ENCODE results near the gene DUS1L. TPM values are rescaled to one million over a fixed set of nuclear protein-coding genes. Genes with fewer than 3 reads are reported as not detected.

The DUS1L gene
- polyA plus RNA-seq, 1 donor (not counting 4 experiments of a cell fraction or from before 2014, with no cell fraction given) = 49.1 TPM

DNA sequence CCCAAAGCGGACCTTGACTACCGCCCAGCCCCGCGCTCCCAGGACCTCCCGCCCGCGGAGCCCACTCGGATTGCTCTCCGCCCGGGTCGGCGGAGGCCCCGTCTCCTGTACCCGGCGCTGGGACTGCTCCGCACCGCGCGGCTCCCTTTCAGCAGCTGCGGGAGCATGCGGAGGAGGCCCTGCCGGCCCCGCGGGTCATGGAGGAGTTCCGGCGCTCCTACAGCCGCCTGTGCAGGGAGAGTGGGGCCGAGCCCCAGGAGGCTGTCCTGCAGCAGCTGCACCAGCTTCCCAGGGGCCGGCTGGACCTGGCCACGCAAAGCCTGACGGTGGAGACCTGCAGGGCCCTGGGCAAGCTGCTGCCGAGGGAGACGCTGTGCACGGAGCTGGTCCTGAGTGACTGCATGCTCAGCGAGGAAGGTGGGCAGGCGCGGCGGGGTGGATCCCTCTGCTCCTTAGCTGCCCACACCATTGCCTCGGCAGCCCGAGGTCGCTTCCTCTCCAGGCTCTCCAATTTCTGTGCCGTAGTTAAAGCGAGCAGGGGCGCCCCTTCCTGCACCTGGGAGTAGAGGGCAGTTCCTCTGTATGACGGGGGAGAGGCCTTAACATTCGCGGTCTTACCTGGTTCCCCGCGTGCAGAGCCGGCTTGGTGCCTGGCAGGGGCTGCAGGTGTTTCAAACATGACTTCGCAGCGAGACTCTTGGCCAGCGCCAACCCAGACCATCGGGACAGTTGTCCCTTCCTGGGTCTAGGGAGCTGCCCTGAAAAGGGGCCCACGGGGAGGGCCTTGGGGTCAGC, 42.0 kb downstream of the DUS1L start:
- Histone ChIP-seq H3K27me3 (ENCODE audit: control insufficient read depth, extremely low read depth, insufficient read depth, low read length) (no peaks in the 10 kb centered on the region), H3K4me3 (ENCODE audit: control insufficient read depth in 2 of 3, extremely low read depth in 1 of 3, insufficient read depth in 2 of 3, low read depth in 1 of 3, low read length in 3 of 3) (peak overlapping the region; percentile 63 to 80 (median 73)), H3K4me2 (ENCODE audit: control insufficient read depth, extremely low read depth, insufficient read depth, low read depth, low read length) (peak overlapping the region; percentile 88), H3K9me3 (ENCODE audit: control insufficient read depth, low read depth, low read length) (no peaks in the 10 kb centered on the region), H3K9ac (ENCODE audit: control insufficient read depth, extremely low read depth, insufficient read depth, low read length) (peak overlapping the region; percentile 47), H3K27ac (ENCODE audit: control insufficient read depth, insufficient read depth, low read length) (no peak overlapping the region), H4K20me1 (ENCODE audit: control insufficient read depth, extremely low read depth, insufficient read depth, low read length) (peaks cover 6% of the 10 kb centered on the region), H3K9me1 (ENCODE audit: control insufficient read depth, extremely low read depth, insufficient read depth, low read length) (no peaks in the 10 kb centered on the region), H3K36me3 (ENCODE audit: control insufficient read depth in 2 of 2, extremely low read depth in 1 of 2, insufficient read depth in 2 of 2, low read length in 2 of 2) (peaks cover 0 to 3% of the 10 kb centered on the region in 2 experiments), H2AFZ (ENCODE audit: control insufficient read depth, low read length) (peak overlapping the region; percentile 27), H3K4me1 (ENCODE audit: control insufficient read depth, extremely low read depth, insufficient read depth, low read length) (peaks cover 26% of the 10 kb centered on the region), H3K79me2 (ENCODE audit: control insufficient read depth, insufficient read depth, low read length) (peaks cover 5% of the 10 kb centered on the region)
- dilution Hi-C loops (cut with MboI; ENCODE audit: extremely low pct_ligation_motif_present, low sequenced_read_pairs) = no loop called here
- FAIRE-seq (no peak), DNase-seq (ENCODE audit: low read depth, low spot score) (no peak)
- TF ChIP-seq, protein P1, sequence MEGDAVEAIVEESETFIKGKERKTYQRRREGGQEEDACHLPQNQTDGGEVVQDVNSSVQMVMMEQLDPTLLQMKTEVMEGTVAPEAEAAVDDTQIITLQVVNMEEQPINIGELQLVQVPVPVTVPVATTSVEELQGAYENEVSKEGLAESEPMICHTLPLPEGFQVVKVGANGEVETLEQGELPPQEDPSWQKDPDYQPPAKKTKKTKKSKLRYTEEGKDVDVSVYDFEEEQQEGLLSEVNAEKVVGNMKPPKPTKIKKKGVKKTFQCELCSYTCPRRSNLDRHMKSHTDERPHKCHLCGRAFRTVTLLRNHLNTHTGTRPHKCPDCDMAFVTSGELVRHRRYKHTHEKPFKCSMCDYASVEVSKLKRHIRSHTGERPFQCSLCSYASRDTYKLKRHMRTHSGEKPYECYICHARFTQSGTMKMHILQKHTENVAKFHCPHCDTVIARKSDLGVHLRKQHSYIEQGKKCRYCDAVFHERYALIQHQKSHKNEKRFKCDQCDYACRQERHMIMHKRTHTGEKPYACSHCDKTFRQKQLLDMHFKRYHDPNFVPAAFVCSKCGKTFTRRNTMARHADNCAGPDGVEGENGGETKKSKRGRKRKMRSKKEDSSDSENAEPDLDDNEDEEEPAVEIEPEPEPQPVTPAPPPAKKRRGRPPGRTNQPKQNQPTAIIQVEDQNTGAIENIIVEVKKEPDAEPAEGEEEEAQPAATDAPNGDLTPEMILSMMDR (optimal IDR thresholded peaks at IDR 0.05 in 1 of 3, IDR thresholded peaks at IDR 0.05 in 1 of 3, conservative IDR thresholded peaks at IDR 0.05 in 1 of 3; ENCODE audit: extremely low read depth in 1 of 3, insufficient read depth in 2 of 3, low read length in 3 of 3) = no peak
- TF ChIP-seq EZH2 (IDR thresholded peaks at IDR 0.05; ENCODE audit: low read length) = no peak

DNA sequence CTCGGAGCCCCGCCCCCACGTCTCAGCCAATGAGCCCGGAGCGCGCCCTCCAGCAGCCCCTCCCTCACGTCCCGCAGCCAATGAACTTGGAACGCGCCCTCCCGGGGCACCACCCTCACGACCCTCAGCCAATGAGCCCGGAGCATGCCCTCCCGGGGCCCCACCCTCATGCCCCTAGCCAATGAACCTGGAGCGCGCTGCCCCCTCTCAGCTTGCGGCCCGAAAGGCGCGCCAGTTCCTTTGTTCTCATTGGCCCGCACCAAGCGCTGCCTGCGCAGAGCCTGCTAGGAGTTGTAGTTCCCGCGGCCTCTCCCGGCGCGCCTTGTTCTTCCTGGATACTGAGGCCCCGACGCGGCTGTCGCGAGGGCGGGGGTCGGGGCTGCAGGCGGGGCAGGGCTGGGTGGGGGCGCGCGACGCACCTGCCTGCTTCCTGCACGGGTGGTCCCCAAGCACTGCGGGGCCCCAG, 42.6 kb downstream of the DUS1L start, which contains the start of gene LRRC45:
Gene LRRC45 (plus strand): TSS at position 325 of the 466 bp plus-strand sequence. CDS start 339 bp downstream, outside the sequence.
- peak; percentile 80 for FAIRE-seq
- Histone ChIP-seq H2AFZ (ENCODE audit: control insufficient read depth, low read length) (peak within 1 kb of the TSS; percentile 78), H3K27ac (ENCODE audit: control insufficient read depth, insufficient read depth, low read length) (peak within 1 kb of the TSS; percentile 40)

More for the DNA sequence above, 42.6 kb downstream of the DUS1L start, which contains the start of gene LRRC45:
- peak within 1 kb of the TSS; percentile 80 for H3K9ac ChIP-seq (ENCODE audit: control insufficient read depth, extremely low read depth, insufficient read depth, low read length)
- H3K9me3 ChIP-seq (ENCODE audit: control insufficient read depth, low read depth, low read length) = no peaks in the 10 kb centered on the region
- peaks cover 5% of the 10 kb centered on the region for H3K79me2 ChIP-seq (ENCODE audit: control insufficient read depth, insufficient read depth, low read length)
- H3K4me1 ChIP-seq (ENCODE audit: control insufficient read depth, extremely low read depth, insufficient read depth, low read length) = peaks cover 26% of the 10 kb centered on the region
- no peaks in the 10 kb centered on the region for H3K27me3 ChIP-seq (ENCODE audit: control insufficient read depth, extremely low read depth, insufficient read depth, low read length)
- peaks cover 0 to 3% of the 10 kb centered on the region in 2 experiments for H3K36me3 ChIP-seq (ENCODE audit: control insufficient read depth in 2 of 2, extremely low read depth in 1 of 2, insufficient read depth in 2 of 2, low read length in 2 of 2)
- dilution Hi-C loops (cut with MboI; ENCODE audit: extremely low pct_ligation_motif_present, low sequenced_read_pairs) = no loop called here
- H3K4me2 ChIP-seq (ENCODE audit: control insufficient read depth, extremely low read depth, insufficient read depth, low read depth, low read length) = peak within 1 kb of the TSS; percentile 97
- H3K9me1 ChIP-seq (ENCODE audit: control insufficient read depth, extremely low read depth, insufficient read depth, low read length) = no peaks in the 10 kb centered on the region
- H4K20me1 ChIP-seq (ENCODE audit: control insufficient read depth, extremely low read depth, insufficient read depth, low read length) = peaks cover 6% of the 10 kb centered on the region
- TF ChIP-seq, protein P1 (optimal IDR thresholded peaks at IDR 0.05 in 1 of 3, IDR thresholded peaks at IDR 0.05 in 1 of 3, conservative IDR thresholded peaks at IDR 0.05 in 1 of 3; ENCODE audit: extremely low read depth in 1 of 3, insufficient read depth in 2 of 3, low read length in 3 of 3) = no peak
- TF ChIP-seq EZH2 (IDR thresholded peaks at IDR 0.05; ENCODE audit: low read length) = no peak
- DNase-seq (ENCODE audit: low read depth, low spot score) = peak; percentile 97
- H3K4me3 ChIP-seq (ENCODE audit: control insufficient read depth in 2 of 3, extremely low read depth in 1 of 3, insufficient read depth in 2 of 3, low read depth in 1 of 3, low read length in 3 of 3) = peak within 1 kb of the TSS; percentile 73 to 97 (median 85)

Data from keratinocyte (primary cell).